T47D (cell line): ENCODE measurements around the gene ADCY5.
A peak's percentile ranks its signal among the peaks of the same experiment; 100 is the strongest.
"Not testable (repeated sequence)": the region's sequence is repeated elsewhere in the genome, so short reads cannot be mapped to it uniquely, and the experiment has no call there.

ENCODE experiments used
- DNase-seq, 2 experiments: peaks; one replicate each; pipeline versions ENCODE4 v3.0.0 to v3.0.0-alpha.2; 2011 to 2012; ENCODE audit warnings: low read depth in 1 of 2, low spot score in 1 of 2
- JUND ChIP-seq: IDR thresholded peaks from 2 replicates; pipeline ENCODE4 v1.6.1; 2012; ENCODE audit warnings: low read depth
- in situ Hi-C: cut with HindIII; loops from 2 replicates; pipeline ENCODE4 v1.10.0; 2016; ENCODE audit warnings: low sequenced_read_pairs, low pct_unique_long_range_greater_than_20kb

ADCY5 gene

DNA sequence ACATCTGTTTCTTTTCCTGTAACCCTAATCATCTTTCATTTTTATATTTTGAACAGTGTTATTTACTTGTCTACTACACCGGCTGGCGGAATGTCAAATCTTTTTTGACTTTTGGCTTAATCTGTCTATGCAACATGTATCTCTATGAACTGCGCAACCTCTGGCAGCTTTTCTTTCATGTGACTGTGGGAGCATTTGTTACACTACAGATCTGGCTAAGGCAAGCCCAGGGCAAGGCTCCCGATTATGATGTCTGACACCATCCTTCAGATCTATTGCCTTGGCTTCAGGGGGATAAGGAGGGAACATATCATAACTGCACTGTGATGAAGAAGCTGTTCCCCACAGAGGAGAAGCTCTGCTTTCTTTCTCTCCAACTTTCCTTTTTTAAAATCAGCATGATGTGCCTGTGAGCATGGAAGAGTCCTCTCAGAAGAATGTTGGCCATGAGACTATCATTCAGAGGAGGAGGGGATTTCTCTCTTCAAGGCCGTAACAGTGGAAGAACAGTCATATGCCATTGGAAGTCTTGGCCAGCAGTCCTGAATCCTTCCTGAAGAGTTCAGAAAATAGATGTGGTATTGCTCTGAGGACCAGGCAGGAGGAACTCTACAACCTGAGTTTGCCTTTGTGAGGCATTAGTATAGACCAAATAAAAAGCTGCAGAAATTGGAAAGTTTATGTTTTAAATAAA is 177.3 kb downstream of the ADCY5 start:
- no peak for TF ChIP-seq JUND
- no peak for DNase-seq
- in situ Hi-C loops, result no loop called here

DNA sequence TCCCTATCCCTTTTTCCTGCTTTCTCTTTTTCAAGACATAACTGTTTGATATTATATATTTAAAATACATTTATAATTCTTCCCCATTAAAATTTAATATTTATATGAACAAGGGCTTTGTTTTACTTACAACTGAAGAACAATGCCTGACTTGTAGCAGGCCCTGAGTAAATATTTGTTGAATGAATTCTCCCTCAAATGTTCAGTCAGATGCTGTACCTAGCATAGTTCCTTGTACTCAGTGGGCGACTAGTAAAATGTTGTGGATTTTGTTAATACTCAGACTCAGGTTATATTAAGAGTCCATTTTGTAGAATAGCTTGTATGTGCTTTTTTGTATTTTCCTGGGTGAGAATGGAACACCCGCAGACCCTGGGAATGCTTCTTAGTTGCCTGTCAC is 178.1 kb downstream of the ADCY5 start:
- no peak for TF ChIP-seq JUND
- no peak for DNase-seq
- in situ Hi-C loops, result no loop called here

DNA sequence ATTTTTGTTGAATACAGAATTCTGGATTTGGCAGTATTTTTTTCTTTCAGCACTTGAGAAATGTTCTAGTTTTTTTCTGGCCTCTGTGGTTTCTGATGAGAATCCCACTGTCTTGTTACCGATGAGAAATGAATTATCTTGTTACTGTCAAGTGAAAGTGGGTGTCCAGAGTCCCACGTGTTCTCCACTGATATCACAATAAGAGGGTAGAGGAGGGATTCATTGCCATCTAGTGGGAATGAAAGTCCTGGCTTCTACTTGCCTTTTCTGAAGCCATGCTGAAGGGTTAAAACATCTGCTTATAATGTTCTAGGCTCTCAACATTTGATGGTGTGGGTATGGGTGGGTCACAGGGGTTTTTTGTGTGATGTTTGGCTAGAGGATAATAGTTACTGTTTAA is 181.1 kb downstream of the ADCY5 start:
- no peak for TF ChIP-seq JUND
- in situ Hi-C loops, result no loop called here
- DNase-seq, result no peak

DNA sequence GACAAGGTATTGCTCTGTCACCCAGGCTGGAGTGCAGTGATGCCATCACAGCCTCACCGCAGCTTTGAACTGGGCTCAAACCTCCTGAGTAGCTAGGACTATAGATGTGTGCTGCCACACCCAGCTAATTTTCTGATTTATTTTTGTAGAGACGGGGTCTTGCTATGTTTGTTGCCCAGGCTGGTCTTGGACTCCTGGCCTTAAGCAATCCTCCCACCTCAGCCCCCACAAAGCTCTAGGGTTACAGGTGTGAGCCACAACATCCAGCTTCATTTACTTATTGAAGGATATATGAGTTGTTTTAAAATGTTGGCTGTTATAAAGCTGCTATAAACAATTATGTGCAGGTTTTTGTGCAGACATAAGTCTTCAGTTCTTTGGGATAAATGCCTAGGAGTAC is 184.9 kb downstream of the ADCY5 start:
- TF ChIP-seq JUND, result no peak

DNA sequence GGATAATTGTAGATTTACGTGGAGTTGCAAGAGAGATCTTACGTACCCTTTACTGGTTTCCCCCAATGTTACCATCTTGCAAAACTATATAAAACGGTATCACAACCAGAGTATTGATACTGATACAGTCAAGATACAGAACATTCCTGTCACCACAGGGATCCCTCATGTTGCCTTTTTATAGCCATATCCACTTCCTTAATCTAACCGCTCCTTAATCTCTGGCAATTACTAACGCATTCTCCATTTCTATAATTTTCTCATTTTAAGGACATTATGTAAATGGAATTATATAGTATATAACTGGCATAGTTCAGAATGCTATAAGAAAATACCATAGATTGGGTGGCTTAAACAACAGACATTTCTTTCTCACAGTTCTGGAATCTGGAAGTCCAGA is 186.0 kb downstream of the ADCY5 start:
- TF ChIP-seq JUND, result no peak
- in situ Hi-C loops, result no loop called here
- DNase-seq, result no peak

More for the DNA sequence above, 184.9 kb downstream of the ADCY5 start:
- in situ Hi-C loops, result no loop called here
- DNase-seq, result no peak

DNA sequence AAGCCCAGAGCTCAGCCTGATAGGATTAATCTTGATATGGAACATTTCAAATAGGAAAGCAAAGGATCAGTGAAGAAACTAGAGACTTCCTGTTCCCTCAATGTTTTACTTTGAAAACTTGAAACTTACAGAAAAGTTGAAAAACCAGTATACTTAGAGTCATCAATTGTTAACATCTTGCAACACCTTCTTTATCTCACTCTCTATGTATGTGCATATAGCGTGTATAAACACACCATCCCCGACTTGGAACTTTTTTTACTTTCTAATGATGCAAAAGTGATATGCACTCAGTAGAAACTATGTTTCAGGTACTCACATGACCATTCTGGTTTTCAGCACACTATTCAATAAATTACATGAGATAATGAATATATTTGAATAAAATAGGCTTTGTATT is 186.7 kb downstream of the ADCY5 start:
- TF ChIP-seq JUND, result no peak
- DNase-seq, result no peak
- in situ Hi-C loops, result no loop called here

DNA sequence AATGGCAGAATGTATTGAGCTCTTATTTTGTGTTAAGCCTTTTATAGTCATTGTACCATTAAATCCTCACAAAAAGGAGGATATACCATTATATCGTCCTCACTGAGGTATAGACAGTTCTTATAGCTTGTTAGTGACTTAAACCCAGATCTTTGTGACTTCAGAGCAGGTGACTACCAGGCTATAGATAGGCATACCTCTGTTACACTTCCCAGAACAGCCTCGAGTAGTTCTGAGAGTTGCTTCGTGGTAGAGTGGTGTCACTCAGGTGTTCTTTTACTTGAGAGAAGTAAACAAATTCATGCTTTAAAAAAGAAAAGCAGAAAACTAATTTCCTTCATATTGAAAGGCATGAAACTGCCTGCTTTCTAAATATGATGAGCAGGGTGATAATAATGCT is 187.2 kb downstream of the ADCY5 start:
- in situ Hi-C loops, result no loop called here
- no peak for DNase-seq
- no peak for TF ChIP-seq JUND

DNA sequence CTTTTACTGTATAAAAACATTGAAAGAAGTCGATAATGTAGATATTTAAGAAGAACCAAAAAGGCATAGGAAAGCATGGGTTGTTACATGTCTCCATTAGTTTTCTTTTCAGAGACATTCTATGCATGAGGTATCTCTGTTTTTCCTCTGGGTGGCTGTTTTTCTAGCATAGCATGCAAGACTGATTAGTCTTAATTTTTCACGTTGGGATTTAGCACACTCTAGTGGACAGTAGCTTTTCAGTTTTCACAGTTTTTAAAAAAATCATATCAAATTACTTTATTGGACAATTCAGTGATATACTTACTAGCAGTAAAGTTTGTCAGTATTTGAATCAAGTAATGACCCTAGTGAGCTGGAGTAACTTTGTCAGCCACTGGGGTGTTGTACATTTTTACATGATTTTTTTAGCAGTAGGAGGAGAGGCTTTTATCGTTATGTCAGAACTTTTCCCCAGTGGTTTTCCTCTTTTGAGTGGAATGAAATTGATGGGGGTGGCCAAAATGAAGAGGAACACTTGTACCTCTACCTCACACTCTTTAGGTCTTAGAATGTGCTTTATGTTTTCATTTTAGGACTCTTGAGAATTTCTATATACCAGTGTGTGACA is 190.0 kb downstream of the ADCY5 start:
- DNase-seq, result peak in 1 of 2 experiments; percentile 60
- in situ Hi-C loops, result no loop called here
- no peak for TF ChIP-seq JUND

DNA sequence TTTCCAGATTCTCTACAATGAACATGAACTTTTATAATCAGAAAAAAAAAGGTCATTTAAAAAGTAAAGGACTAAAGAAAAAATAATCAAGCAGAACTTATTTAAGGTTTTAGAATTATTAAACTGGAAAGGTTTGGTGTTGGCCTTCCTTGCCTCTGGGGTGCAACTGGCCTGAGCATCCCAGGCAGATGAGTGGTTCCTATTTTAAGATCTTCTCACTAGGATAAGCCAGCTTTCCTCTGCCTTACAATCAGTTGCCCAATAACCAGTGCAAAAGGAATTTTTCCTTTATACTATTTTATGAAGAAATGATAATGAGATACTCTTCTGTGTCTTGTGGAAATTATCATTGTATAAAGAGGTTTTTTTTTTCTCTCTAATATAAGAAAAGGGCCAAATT is 190.5 kb downstream of the ADCY5 start:
- in situ Hi-C loops, result no loop called here
- no peak for DNase-seq
- TF ChIP-seq JUND, result no peak

DNA sequence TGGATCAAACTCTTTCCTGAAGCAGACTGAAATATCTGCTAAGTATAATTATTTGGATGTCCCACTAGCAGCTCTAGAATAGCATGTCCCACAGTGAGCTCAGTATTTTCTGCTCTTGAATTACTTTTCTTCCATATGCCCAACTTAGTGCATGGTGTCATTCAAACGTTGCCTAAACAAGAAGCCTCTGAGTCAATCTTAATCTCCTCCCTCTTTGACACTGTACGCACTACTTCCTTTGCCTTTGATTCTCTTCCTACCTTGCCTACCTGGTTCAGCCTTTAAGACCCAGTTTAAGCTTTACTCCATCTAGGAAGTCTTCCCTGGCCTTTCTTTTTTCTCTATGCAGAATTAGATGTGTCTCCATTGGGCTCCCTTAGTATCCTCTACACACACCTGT is 192.6 kb downstream of the ADCY5 start:
- DNase-seq, result no peak
- TF ChIP-seq JUND, result no peak
- in situ Hi-C loops, result no loop called here

DNA sequence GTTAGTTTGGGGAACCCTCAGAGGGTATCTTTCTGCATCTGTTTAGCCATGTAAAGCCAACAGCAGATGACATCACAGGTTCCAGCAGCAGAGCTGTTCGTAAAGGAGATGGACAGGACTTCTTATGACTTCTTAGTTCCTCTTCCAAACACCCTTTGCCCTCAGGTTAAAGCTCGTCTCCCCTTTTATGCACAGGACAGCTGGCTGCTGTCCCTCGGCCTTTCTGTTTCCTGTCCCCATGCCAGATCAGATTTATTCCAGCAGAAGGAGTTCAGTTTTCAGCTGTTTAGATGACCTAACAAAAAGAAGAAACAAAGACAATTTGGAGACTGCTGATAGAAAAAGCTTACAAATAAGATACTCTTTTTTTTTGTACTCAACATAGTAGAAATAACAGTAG is 202.0 kb downstream of the ADCY5 start:
- no peak for DNase-seq
- no peak for TF ChIP-seq JUND
- in situ Hi-C loops, result no loop called here

DNA sequence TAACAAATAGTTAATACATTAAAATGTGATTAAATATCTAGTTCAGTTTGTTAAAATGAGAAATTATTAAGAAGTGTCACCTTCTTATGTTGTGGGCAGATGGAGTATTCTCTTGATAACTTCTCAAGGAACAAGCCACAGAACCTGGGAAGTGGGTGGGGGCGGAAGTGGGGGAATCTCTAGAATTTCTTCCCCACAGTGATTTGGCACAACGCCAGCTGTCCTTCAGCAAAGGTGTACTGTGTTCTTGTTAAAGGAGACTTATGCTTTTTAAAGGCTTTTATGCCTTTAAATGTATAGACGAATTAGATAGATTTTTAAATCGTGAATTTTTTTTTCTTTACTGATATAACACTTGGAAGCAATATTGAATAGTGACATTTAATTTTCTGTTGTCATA is 204.8 kb downstream of the ADCY5 start:
- DNase-seq, result peak in 1 of 2 experiments; percentile 16
- in situ Hi-C loops, result no loop called here
- no peak for TF ChIP-seq JUND

DNA sequence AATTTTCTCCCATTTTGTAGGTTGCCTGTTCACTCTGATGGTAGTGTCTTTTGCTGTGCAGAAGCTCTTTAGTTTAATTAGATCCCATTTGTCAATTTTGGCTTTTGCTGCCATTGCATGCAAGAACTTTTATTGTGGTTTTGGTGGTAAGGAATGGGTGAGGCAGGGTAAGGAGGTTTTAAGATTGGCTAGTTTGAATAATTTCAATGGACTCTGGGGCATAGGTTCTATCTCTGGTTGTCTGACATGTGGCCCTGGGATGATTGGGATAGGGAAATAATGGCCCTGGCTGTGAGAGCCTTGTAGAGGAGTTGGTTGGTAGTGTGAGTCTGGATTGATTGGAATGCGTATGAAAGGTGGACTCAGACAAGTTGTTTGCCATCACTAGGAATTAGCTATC is 209.1 kb downstream of the ADCY5 start:
- no peak for DNase-seq
- in situ Hi-C loops, result no loop called here
- no peak for TF ChIP-seq JUND

DNA sequence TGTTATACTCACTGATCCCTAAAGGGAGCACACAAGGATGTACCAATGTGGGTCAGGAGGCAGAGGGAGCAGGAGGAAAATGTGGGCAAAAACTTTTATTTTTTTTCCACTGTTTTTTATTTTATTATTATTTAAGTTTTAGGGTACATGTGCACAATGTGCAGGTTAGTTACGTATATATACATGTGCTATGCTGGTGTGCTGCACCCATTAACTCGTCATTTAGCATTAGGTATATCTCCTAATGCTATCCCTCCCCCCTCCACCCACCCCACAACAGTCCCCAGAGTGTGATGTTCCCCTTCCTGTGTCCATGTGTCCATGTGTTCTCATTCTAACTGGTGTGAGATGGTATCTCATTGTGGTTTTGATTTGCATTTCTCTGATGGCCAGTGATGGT is 209.7 kb downstream of the ADCY5 start:
- in situ Hi-C loops, DNase-seq: not testable (repeated sequence)
